Stimulated activated CD8-positive, alpha-beta memory T cell treated with anti-CD3 and anti-CD28 coated beads, Interleukin-4, amount 100 ng/mL, for 4 hours (primary cell): Measurements from ENCODE around the gene OR52I2.
A peak's percentile ranks its signal among the peaks of the same experiment; 100 is the strongest.

ENCODE experiments used
- DNase-seq, 2 donors: peaks; one replicate each; pipeline ENCODE4 v3.0.0-alpha.2; 2020; ENCODE audit warnings: low read depth in 2 of 2, low spot score in 1 of 2

Gene OR52I2

DNA sequence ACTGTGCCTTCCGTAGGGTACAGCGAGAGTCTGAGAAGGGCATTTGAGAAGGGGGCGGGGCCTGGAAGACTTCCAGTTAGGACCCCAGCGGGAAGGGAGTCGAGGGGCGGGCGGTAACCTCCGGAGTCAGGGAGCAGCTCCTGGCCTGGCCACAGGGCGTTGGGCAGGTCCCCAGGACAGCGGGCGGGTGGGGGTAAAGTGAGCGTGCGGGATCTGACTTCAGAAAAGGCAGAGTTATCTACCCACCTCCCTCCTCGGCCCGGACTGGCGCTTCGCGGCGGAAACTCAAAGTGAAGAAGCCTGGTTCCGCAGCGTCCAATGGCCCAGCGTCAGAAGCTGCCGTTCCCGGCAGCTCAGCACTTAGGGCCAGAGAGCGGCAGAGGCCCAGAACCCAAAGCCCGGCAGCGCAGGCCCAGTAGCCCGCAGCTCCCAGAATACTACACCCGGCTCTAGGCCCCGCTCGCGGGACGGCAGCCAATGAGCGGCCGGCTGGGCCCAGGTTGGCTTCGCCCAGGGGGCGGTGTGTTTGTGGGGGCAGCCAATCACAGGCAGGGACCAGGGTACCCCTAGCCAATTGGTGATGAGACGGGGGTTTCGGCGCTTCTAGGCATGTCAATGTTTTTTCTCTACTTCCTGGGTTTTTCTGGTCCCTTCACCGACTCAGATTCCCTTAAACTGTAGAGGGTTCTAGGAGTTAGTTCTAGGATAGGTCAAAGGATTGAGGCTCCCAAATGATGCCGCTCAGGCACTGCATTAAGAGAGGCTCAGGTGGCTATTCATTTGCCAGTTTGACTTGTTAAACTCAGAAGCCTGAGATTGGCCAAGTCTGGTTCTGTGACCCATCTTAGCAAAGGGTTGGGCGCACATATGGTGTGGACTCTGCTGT is 26.5 kb downstream of the OR52I2 start, which contains the start of gene TRIM68:
Gene TRIM68 (minus strand): TSS at position 451 of the 886 bp plus-strand sequence. CDS start 2,727 bp downstream, outside the sequence.
- DNase-seq: peak; percentile 80 to 87

DNA sequence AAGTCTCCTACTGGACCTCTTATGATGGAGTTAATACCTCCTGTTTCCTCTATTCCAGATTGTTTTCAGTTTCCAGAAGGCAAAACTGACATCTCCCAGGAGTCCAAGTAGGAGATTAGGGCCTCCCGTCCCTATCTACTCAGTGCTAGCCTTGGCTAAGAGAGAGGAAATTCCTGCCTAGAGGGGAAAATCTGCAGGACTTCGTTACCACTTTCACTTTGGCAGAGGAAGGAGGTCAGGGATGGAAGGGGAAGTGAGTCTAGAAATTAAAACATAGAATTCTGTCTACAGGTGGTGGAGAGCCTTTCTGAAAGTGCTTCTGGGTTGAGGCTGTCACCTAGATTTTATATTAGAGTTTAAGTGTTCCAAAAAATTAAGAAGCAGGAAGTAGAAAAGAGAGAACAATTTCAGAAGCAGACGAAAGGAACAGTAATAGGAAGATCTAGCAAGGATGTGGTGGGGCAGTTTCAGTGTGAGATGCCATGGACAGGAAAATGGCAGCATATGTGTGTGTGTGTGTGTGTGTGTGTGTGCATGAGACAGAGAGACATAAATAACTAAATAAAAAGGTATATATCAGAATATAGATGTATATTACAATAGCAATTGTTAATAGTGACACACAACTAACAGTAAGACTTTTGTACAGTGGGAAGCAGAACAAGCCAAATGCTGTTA is 28.9 kb downstream of the OR52I2 start:
- no peak for DNase-seq

DNA sequence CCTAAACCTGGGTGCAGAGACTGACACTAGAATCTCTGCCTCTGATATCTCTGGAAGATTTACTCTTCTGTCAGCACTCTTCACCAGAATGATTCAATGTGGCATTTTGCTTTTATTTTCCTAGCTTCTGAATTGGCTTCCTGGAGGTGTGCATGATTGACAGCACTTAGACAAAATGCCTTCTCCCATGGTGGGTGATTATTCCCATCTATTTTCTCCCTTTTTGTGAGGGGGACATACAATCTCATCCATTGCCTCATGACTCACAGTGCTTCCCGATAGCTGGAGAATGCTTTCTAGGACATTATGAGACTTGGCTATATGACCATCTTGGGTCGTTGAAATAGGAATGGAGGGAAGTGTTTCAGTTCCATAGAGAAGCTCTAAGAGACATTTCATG is 30.4 kb downstream of the OR52I2 start:
- DNase-seq: no peak

DNA sequence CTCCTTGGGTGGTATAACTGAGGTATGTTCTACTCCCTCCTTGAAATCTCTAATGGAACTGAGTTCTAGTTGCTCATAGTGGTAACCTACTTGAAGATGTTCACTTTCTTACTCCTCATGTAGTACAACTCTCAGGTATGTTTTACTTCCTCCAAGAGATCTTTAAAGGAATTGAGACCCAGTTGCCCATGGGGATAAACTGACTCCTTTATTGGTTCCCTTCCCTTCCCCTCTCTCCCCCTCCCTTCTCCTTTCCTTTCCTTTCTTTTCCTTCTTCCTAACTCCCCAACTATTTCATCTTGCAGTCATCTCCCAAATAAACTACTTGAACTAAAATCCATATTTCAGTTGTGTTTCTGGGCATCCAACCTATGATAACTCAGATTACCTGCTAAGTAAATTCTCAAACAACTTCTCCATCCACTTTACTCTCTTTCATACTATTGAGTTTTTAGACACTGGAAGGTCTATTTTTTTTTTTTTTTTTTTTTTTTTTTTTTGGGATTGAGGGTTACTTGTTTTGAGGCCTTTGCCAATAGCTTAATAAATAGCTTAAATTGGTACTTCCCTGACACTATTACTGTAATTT is 34.4 kb downstream of the OR52I2 start:
- DNase-seq: no peak

DNA sequence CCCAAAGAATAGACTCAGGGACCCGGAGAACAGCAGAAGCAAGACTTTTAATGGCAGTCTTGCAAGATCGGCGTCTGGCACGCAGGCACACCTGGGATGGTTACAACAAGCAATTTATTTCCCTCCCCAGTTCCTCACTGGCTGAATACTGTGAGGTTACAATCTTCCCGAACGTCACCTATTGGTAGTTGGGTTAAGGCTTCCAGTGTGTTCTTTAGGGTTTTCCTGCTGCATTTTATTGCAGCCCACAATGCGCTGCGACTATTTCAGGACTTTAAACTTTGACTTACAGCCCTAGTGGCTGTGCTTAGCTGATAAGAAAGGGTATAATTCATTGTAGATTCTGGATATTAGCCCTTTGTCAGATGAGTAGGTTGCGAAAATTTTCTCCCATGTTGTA is 38.0 kb downstream of the OR52I2 start:
- DNase-seq: no peak

DNA sequence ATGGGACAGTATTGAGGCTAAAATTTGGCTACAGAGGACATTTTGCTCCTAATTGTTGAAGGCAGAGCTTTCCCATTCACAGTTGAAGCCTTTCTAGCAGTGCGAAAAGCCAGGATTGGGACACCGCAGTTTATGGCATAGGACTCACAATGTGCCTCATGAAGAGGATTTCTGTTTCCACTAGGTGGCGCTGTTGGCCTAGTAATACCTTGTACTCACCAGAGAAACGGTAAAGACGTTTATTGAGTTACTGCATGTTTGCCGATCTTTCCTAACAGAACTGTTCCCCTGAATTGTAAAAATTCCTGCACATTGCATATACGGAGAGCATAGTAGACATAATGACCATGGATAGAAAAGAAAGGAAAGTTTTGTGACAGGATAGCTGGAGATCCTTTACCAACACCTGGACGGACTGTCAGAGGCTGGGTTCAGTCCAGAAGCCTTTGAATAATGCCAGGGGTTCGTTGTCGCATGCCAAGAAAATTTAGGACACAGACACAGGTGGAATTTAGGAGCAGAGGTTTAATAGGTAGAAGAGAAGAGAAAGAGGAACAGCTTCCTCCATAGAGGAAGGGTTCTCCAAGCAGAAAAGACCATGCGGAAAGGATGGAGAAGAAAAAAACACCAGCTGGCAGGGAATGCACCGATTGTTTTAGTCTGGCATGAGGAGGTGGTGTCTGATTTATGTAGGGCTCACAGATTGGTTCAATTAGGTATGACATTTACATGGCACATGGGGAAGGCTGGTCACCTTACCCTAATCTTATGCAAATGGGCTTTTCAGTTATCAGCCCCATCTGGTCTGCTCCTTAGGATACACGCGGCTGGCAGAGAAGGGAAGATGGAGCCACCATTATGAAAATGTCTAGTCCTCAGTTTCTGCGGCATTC is 44.9 kb downstream of the OR52I2 start:
- DNase-seq: no peak

DNA sequence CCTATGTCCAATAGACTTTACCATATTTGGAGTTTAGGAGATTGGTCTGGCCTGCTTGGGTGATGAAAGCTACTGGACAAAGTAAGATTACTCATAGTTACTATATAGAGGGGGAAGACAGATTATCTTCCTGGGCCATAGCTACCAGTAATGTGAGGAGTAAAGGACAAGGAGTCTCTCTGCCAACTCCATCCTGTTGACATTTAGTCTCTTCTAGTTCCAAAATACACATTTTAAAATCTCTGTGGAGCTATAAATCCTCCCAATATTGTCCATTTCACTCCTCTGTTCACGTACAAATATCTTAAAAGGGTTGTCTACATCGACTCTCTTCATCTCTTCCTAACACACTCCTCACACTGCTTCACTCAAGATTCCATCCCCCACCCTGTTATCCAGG is 54.6 kb downstream of the OR52I2 start:
- no peak for DNase-seq

DNA sequence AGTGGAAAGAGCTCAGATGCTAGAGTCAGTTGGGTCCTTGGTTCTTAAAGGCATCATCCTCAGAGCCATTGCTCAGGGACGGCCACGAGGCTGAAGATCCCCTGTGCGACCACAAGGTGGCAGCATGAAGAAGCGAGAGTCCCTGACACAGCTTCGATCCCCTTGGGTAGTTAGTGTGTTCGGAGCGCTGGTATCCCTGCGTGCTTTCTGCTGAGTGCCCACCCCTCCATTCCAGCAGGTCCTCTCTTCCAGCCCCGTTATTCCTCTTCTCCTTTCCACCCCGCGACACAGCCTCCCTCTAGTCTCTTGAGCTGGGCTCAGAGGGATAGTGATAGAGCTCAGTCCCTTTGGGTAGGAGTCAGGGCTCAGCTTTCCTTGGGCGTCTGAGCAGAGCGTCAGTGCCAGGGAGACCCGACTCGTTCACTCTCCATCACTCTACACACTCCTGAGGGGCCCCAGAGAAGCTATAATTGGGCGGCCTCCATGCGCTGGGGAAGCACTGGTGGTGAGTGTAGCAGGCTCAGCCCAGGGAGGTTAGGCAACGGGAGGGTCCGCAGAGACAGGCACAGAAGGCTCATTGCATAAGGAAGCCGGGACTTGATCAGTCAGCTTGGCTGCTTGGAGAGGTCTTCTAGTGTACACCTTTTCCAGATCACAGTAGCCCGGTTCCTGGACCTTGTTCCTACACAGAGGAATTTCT is 55.6 kb downstream of the OR52I2 start, which contains the start of gene OR51D1:
Gene OR51D1 (plus strand): TSS at position 516 of the 700 bp plus-strand sequence. CDS start 2,314 bp downstream, outside the sequence.
- DNase-seq: peak; percentile 25 to 30

DNA sequence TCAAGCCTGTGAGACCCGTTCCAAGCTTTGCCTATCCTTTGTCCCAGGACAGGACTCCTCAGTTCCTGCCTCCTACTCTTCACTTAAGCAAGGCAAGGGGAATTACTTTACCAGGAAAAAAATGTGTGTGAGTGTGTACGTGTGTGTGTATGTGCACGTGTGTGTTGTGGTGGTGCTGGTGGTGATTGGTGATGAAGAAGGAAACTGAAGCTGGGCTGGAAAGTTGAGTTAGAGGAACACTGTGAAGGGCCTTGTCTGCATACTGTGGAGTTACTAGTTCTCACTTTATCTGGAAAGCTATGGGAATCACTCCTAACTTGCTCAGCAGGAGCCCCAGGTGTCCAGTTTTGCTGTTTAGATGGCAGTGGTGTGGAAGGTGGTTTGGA is 56.1 kb downstream of the OR52I2 start:
- DNase-seq: no peak

DNA sequence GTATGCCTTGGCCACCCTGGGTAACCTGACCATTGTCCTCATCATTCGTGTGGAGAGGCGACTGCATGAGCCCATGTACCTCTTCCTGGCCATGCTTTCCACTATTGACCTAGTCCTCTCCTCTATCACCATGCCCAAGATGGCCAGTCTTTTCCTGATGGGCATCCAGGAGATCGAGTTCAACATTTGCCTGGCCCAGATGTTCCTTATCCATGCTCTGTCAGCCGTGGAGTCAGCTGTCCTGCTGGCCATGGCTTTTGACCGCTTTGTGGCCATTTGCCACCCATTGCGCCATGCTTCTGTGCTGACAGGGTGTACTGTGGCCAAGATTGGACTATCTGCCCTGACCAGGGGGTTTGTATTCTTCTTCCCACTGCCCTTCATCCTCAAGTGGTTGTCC is 58.4 kb downstream of the OR52I2 start:
- DNase-seq: no peak

DNA sequence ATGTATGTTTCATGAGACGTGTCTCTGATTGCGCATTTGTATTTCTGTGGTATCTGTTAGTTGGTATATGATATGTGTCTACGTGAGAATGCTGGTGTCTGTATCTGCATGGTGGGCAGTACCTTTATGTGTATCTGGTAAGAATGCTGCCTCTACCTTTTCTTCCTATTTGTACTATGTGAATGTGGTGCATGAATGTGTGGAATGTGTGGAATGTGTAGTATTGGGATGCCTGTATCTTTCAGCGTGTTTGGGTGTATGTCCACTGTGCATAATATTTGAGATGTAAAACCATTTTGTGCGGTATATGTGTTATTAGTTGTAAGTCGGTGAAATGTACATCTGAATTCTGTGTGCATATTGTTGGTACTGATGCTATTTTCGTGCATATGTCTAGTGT is 60.0 kb downstream of the OR52I2 start:
- no peak for DNase-seq

DNA sequence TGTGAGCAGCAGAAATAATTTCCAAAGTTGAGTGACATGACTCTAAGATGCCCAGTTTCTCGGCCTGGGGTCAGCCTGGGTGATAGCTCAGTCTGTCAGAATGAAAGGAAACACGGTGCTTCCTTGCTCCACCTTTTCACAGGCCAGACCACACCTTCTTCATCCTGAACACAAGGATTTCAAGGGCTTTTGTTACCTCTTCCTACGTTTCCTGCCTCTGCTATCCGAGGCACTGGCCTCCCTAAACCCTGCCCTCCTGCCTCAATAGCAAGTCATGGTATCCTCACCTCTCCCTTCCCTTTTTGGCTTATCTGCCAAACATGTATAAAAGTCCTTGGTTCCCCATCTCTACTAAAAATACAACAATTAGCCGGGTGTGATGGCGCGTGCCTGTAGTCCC is 60.5 kb downstream of the OR52I2 start:
- DNase-seq: no peak
